NT2/D1 (cell line): ENCODE measurements around the gene CFAP157.

Source experiments
- SUZ12 ChIP-seq: IDR thresholded peaks from 2 replicates; pipeline ENCODE4 v1.6.1; 2011; ENCODE audit not compliant: insufficient read length, insufficient read depth; ENCODE audit errors: extremely low read depth
- YY1 ChIP-seq: IDR thresholded peaks from 2 replicates; pipeline ENCODE4 v1.6.1; 2011; ENCODE audit not compliant: insufficient read length, insufficient read depth
- ZNF274 ChIP-seq: IDR thresholded peaks from 2 replicates; pipeline ENCODE4 v1.6.1; 2011; ENCODE audit warnings: mild to moderate bottlenecking, low read depth, low read length

DNA sequence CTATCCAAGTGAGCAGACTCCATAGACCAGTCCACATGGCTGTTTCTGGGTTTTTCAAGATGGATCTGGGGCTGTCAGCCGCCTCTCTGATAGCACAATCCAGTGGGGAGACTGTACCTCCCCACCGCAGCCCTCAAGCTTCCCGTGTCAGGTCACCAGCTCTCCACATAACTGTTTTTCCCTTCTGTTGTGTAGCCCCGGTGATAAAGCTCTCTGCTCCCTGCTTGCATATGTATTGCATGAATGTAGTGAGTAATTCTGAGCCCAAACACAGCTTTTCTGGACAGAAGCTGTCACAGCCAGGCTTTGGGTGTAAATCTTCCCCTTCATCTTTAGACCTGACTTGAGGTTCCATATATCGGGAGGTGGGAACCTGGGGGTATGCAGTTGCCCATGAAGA lies 23.1 kb upstream of the CFAP157 start:
- TF ChIP-seq ZNF274: no peak
- no peak for TF ChIP-seq YY1
- no peak for TF ChIP-seq SUZ12
